Uterus (tissue), 2 donors: Measurements from ENCODE around the gene TTLL10.

ENCODE experiments used
- CTCF ChIP-seq, 4 experiments: fragments of 200-600 bp in 2 of 4; fragments of 450-650 bp in 2 of 4; sonication (generic) in 2 of 4; IDR thresholded peaks; one replicate each; pipeline ENCODE4 v1.5.1; 2016 to 2019; ENCODE audit warnings: antibody characterized with exemption in 4 of 4, mild to moderate bottlenecking in 2 of 4, moderate library complexity in 1 of 4
- POLR2A ChIP-seq, 2 donors: fragments of 450-650 bp; IDR thresholded peaks; one replicate each; pipeline ENCODE4 v1.6.1; 2016; ENCODE audit warnings: antibody characterized with exemption in 2 of 2, mild to moderate bottlenecking in 1 of 2, moderate library complexity in 1 of 2

- TF ChIP-seq CTCF (IDR thresholded peaks at IDR 0.05) (no peak), POLR2A (IDR thresholded peaks at IDR 0.05) (no peak)
Observed at GRCh38 chr1:1165900-1166421, 7.7 kb upstream of the TTLL10 start.
